NOMO-1 treated with dmso at 0.1 percent for 144 hours (cell line): Measurements from ENCODE around the gene RBM26.

Experiments used
- DNase-seq: peaks from one replicate; lab custom pipeline; 2025; ENCODE audit not compliant: unreplicated experiment; lab: John Stamatoyannopoulos, UW

The RBM26 gene

GRCh38 chr13:79405831-79406596 lies at the start of gene RBM26:
Gene RBM26, minus strand, starts transcription at chr13:79406255. Its CDS starts 481 bp downstream, at chr13:79405774.
- DNase-seq: peak; percentile 85

GRCh38 chr13:79455331-79455730 lies 49.3 kb upstream of the RBM26 start:
- DNase-seq: no peak

- no peak for DNase-seq
These were observed 46.3 kb upstream of the RBM26 start for GRCh38 chr13:79452239-79452913.

GRCh38 chr13:79451500-79451962 lies 45.5 kb upstream of the RBM26 start:
- DNase-seq: no peak

- no peak for DNase-seq
These were observed 44.1 kb upstream of the RBM26 start for GRCh38 chr13:79450110-79450509.

GRCh38 chr13:79448413-79448812 lies 42.4 kb upstream of the RBM26 start:
- DNase-seq: no peak

- no peak for DNase-seq
These were observed 41.7 kb upstream of the RBM26 start for GRCh38 chr13:79447741-79448140.

GRCh38 chr13:79447141-79447540 lies 41.1 kb upstream of the RBM26 start:
- no peak for DNase-seq

GRCh38 chr13:79445968-79446645 lies 40.1 kb upstream of the RBM26 start:
- DNase-seq: no peak

GRCh38 chr13:79442706-79443105 lies 36.7 kb upstream of the RBM26 start:
- DNase-seq: no peak

GRCh38 chr13:79442221-79442620 lies 36.2 kb upstream of the RBM26 start:
- no peak for DNase-seq

GRCh38 chr13:79440958-79441528 lies 35.0 kb upstream of the RBM26 start:
- no peak for DNase-seq

- no peak for DNase-seq
These were observed 33.2 kb upstream of the RBM26 start for GRCh38 chr13:79439275-79439674.

- DNase-seq: no peak
These were observed 29.5 kb upstream of the RBM26 start for GRCh38 chr13:79435561-79435990.

GRCh38 chr13:79434556-79434955 lies 28.5 kb upstream of the RBM26 start:
- DNase-seq: no peak

GRCh38 chr13:79432992-79433391 lies 26.9 kb upstream of the RBM26 start:
- DNase-seq: no peak

GRCh38 chr13:79432086-79432485 lies 26.0 kb upstream of the RBM26 start:
- no peak for DNase-seq

- no peak for DNase-seq
These were observed 23.3 kb upstream of the RBM26 start for GRCh38 chr13:79429309-79429708.

GRCh38 chr13:79427883-79428282 lies 21.8 kb upstream of the RBM26 start:
- no peak for DNase-seq

GRCh38 chr13:79427265-79427664 lies 21.2 kb upstream of the RBM26 start:
- DNase-seq: no peak
